Spleen (tissue), 11 donors: ENCODE measurements around the gene CNTNAP5. TPM values are rescaled to one million over a fixed set of nuclear protein-coding genes. Genes with fewer than 3 reads are reported as not detected.

ENCODE experiments used
- DNase-seq: peaks from one replicate; pipeline ENCODE4 v3.0.0-alpha.2; 2020
- H3K27ac ChIP-seq, 8 donors: fragments of 200-600 bp; sonication (generic) in 7 of 8; 1 replicate in 4 of 8; 2 replicates in 4 of 8; pipeline versions ENCODE4 v1.5.0 to v1.8.0; 2016 to 2021; ENCODE audit warnings: inconsistent platforms in 4 of 8, mild to moderate bottlenecking in 4 of 8, moderate library complexity in 1 of 8
- H3K27me3 ChIP-seq, 7 donors: fragments of 200-600 bp; sonication (generic) in 6 of 7; replicated peaks in 1 of 7; 1 replicate in 4 of 7; 2 replicates in 3 of 7; pipeline versions ENCODE4 v1.5.0 to v1.8.0; 2016 to 2021; ENCODE audit warnings: inconsistent platforms in 3 of 7, mild to moderate bottlenecking in 1 of 7
- H3K36me3 ChIP-seq, 6 donors: fragments of 200-600 bp; sonication (generic) in 5 of 6; 1 replicate in 4 of 6; 2 replicates in 2 of 6; pipeline versions ENCODE4 v1.5.0 to v1.8.0; 2016 to 2021; ENCODE audit warnings: inconsistent platforms in 2 of 6
- H3K4me1 ChIP-seq, 6 donors: fragments of 200-600 bp; sonication (generic) in 5 of 6; 1 replicate in 3 of 6; 2 replicates in 3 of 6; pipeline versions ENCODE4 v1.5.0 to v1.8.0; 2016 to 2021; ENCODE audit warnings: inconsistent platforms in 3 of 6
- H3K4me3 ChIP-seq, 8 donors: fragments of 200-600 bp; sonication (generic) in 7 of 8; 1 replicate in 4 of 8; 2 replicates in 4 of 8; pipeline versions ENCODE4 v1.5.0 to v1.8.0; 2016 to 2021; ENCODE audit warnings: inconsistent platforms in 4 of 8, mild to moderate bottlenecking in 4 of 8, moderate library complexity in 2 of 8
- H3K9me3 ChIP-seq, 8 donors: fragments of 200-600 bp; sonication (generic) in 7 of 8; 1 replicate in 4 of 8; 2 replicates in 4 of 8; pipeline versions ENCODE4 v1.5.0 to v1.8.0; 2016 to 2021; ENCODE audit warnings: inconsistent platforms in 4 of 8
- POLR2A ChIP-seq, 3 donors: fragments of 450-650 bp; IDR thresholded peaks; one replicate each; pipeline ENCODE4 v1.5.1; 2017; ENCODE audit warnings: antibody characterized with exemption in 3 of 3, mild to moderate bottlenecking in 1 of 3
- POLR2AphosphoS5 ChIP-seq, 3 donors: sonication (generic); formaldehyde crosslinking; IDR thresholded peaks; one replicate each; pipeline ENCODE4 v1.5.1; 2017; ENCODE audit warnings: antibody characterized with exemption in 3 of 3
- WGBS, 5 donors: extraction: QIAGEN DNeasy Blood & Tissue Kit in 3 of 5; methylation state at CpG; one replicate each; pipeline versions ENCODE4 v1.1.5 to v1.1.7; 2013 to 2018; 5-methylcytosine and 5-hydroxymethylcytosine counted together
- intact Hi-C: fragments of 100-400 bp; cut with DNase I; formaldehyde crosslinking; loops from one replicate; pipeline ENCODE4 v1.15.0; 2023; ENCODE audit warnings: low total_unique reads
- polyA plus RNA-seq, 3 donors: library from polyadenylated mRNA; stranded (reverse); fragments of 200-250 nt; gene quantifications; one replicate each; pipeline ENCODE4 v1.2.1, GENCODE V29; 2013
- total RNA-seq, 7 donors: library from RNA; depleted of rRNA in 3 of 7; stranded (reverse); fragments of >200 nt in 3 of 7; fragmentation: NEBNext Ultra II Directional in 4 of 7; extraction: Animal tissue kit (Norgen Biotek cat#: 25700) in 4 of 7; gene quantifications; one replicate each; pipeline versions ENCODE4 v1.1.0 to v1.2.1, GENCODE V29; 2016 to 2021
- TF ChIP-seq, protein P1 (sequence below), 11 experiments: fragments of 200-600 bp in 7 of 11; fragments of 450-650 bp in 4 of 11; sonication (generic) in 4 of 11; IDR thresholded peaks in 8 of 11; conservative IDR thresholded peaks in 3 of 11; 1 replicate in 7 of 11; 2 replicates in 4 of 11; pipeline versions ENCODE4 v1.4.0 to v1.8.0; 2016 to 2021; ENCODE audit warnings: antibody characterized with exemption in 11 of 11, inconsistent platforms in 4 of 11, mild to moderate bottlenecking in 1 of 11
- donor health status: healthy with polysubstance abuse.
- donor health status: DM: no; HTN: no; CAD: no; lungs with moderate emphysema.
- donor health status: DM: no; HTN: no; CAD: no.
- donor health status: Bipolar disorder and iron deficiency.
- donor health status: healthy.
- donor health status: DM: no; HTN: no; CAD: no.
- donor health status: DM: yes; HTN: yes; CAD: no.

CNTNAP5 gene
- total and polyA plus RNA-seq, 10 donors: 0.18 TPM; not detected in 9

DNA sequence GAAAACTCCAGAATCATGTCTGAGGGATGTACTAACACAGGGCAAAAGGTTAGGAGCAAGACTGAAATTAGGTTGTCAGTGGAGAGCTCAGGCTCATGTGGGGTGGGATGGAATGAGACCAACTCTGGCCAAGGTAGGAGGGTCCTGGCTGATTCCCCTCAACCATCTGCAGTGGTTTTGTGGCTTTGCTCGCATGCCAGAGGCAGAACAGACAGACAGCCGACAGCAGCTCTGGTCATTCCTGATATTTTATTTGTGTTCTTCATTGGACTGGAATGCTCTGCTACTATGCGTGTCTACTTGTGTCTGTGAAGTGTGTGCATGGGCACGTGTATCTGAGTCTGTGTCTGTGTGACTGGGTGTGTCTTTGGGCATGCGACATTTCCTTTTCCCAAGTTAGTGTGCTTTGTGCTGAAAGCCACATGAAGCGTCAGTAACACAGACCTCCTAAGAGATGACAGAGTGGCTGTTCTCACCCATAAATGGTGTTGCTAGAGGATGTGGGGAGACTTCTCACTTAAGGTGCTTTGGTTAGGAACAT lies 239.5 kb downstream of the CNTNAP5 start:
- Histone ChIP-seq H3K4me1 (no peaks in the 10 kb centered on the region), H3K36me3 (no peaks in the 10 kb centered on the region), H3K27me3 (no peaks in the 10 kb centered on the region), H3K9me3 (peaks cover 0 to 9% (median 0%) of the 10 kb centered on the region in 8 donors), H3K4me3 (no peak overlapping the region), H3K27ac (no peak overlapping the region)
- intact Hi-C loops: no loop called here
- no peak for DNase-seq
- TF ChIP-seq, protein P1, sequence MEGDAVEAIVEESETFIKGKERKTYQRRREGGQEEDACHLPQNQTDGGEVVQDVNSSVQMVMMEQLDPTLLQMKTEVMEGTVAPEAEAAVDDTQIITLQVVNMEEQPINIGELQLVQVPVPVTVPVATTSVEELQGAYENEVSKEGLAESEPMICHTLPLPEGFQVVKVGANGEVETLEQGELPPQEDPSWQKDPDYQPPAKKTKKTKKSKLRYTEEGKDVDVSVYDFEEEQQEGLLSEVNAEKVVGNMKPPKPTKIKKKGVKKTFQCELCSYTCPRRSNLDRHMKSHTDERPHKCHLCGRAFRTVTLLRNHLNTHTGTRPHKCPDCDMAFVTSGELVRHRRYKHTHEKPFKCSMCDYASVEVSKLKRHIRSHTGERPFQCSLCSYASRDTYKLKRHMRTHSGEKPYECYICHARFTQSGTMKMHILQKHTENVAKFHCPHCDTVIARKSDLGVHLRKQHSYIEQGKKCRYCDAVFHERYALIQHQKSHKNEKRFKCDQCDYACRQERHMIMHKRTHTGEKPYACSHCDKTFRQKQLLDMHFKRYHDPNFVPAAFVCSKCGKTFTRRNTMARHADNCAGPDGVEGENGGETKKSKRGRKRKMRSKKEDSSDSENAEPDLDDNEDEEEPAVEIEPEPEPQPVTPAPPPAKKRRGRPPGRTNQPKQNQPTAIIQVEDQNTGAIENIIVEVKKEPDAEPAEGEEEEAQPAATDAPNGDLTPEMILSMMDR (IDR thresholded peaks at IDR 0.05 in 8 of 11, conservative IDR thresholded peaks at IDR 0.05 in 3 of 11): no peak
- TF ChIP-seq POLR2AphosphoS5 (IDR thresholded peaks at IDR 0.05) (no peak), POLR2A (IDR thresholded peaks at IDR 0.05) (no peak)
- WGBS, 5 donors: 72 to 83% (median 78%) methylated on average over 6 of the region's 6 CpGs

DNA sequence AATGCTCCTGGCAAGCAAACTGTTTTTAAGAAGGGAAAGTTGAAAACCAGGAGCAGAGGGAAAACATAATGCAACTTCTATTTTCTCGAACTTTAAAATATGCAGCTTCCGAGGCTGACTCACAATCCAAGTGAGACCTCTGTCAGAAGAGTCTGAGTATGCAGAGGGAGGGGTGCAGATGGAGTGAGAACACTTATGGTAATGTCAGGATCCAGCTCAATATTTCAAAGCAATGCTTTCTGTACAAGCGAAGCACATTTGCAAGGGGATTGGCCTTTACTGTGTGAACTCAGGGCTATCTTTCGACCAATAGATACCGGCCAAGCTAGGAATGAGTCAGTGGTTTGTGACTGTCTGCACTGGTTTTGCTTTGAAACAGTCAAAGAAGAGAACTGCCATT lies 242.7 kb downstream of the CNTNAP5 start:
- H3K27ac ChIP-seq: no peak overlapping the region
- TF ChIP-seq POLR2AphosphoS5 (IDR thresholded peaks at IDR 0.05) (no peak), POLR2A (IDR thresholded peaks at IDR 0.05) (no peak)
- TF ChIP-seq, protein P1 (IDR thresholded peaks at IDR 0.05 in 8 of 11, conservative IDR thresholded peaks at IDR 0.05 in 3 of 11): no peak
- H3K27me3 ChIP-seq: no peaks in the 10 kb centered on the region
- H3K4me1 ChIP-seq: no peaks in the 10 kb centered on the region
- 85 to 89% (median 86%) methylated on average over 5 of the region's 5 CpGs for WGBS, 5 donors
- peaks cover 0 to 4% (median 0%) of the 10 kb centered on the region in 8 donors for H3K9me3 ChIP-seq
- intact Hi-C loops: no loop called here
- no peak for DNase-seq
- H3K4me3 ChIP-seq: no peak overlapping the region
- H3K36me3 ChIP-seq: no peaks in the 10 kb centered on the region

DNA sequence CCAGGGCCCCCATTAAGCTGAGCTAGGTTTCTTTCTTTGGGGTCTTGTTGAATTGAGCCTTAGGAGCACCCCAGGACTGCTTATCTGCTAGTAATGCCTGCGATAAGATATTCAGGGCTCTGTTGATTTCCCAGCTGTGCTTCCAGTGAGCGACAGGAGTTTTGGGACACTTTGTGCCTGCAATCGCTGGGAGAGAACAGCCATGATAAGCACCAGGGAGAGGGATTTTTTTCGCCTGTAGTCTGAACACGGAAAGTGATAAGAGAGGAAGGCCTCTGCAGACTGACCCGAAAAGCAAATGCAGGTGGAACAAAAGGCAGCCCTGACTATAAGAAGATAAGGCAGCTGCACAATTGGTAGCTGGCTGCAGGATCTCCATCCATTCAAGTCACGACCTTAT lies 244.3 kb downstream of the CNTNAP5 start:
- TF ChIP-seq POLR2A (IDR thresholded peaks at IDR 0.05) (no peak), POLR2AphosphoS5 (IDR thresholded peaks at IDR 0.05) (no peak)
- no peak for DNase-seq
- Histone ChIP-seq H3K4me1 (no peaks in the 10 kb centered on the region), H3K9me3 (peaks cover 0 to 4% (median 0%) of the 10 kb centered on the region in 8 donors), H3K27ac (no peak overlapping the region), H3K27me3 (no peaks in the 10 kb centered on the region), H3K4me3 (no peak overlapping the region), H3K36me3 (no peaks in the 10 kb centered on the region)
- intact Hi-C loops: no loop called here
- WGBS, 5 donors: 76 to 87% (median 80%) methylated on average over 7 of the region's 7 CpGs

DNA sequence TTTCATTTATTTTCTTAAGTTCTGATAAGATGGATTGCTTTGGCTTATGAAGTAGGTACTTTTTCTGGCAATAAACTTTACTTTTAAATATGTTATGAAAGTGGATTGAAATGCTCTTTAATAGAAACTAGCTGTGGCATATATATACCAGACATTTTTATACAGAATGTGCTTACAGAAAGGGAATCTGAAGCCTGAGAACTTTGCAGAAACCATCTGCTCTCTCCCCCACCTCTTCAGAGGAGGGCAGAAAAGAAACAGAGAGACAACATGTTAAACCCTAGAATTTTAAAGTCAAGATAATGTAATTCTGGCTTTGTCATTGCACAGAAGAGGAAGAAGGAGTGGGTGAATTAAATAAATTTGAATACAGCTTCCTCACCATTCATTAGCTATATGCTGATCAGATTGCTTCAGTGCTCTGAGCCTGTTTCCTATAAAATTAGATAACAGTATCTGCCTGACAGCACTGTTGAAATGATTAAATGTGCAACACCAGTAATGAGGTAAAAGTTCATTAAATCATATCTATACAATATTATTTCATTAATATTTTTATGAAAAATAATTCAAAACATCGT lies 247.3 kb downstream of the CNTNAP5 start:
- DNase-seq: no peak

More for the DNA sequence above, 247.3 kb downstream of the CNTNAP5 start:
- no peaks in the 10 kb centered on the region for H3K36me3 ChIP-seq
- 63 to 81% (median 72%) methylated on average over 1 of the region's 1 CpG for WGBS, 5 donors
- intact Hi-C loops: no loop called here
- H3K4me3 ChIP-seq: no peak overlapping the region
- peaks cover 0 to 9% (median 0%) of the 10 kb centered on the region in 8 donors for H3K9me3 ChIP-seq
- H3K27ac ChIP-seq: no peak overlapping the region
- no peaks in the 10 kb centered on the region for H3K4me1 ChIP-seq
- TF ChIP-seq POLR2A (IDR thresholded peaks at IDR 0.05) (no peak), POLR2AphosphoS5 (IDR thresholded peaks at IDR 0.05) (no peak)
- TF ChIP-seq, protein P1 (IDR thresholded peaks at IDR 0.05 in 8 of 11, conservative IDR thresholded peaks at IDR 0.05 in 3 of 11): no peak
- H3K27me3 ChIP-seq: no peaks in the 10 kb centered on the region
